Prostate gland (tissue), 2 donors: ENCODE results near the gene GPR75.

Experiments used
- CTCF ChIP-seq, 4 experiments: fragments of 200-600 bp in 2 of 4; fragments of 450-650 bp in 2 of 4; sonication (generic) in 2 of 4; IDR thresholded peaks; 1 replicate in 3 of 4; 2 replicates in 1 of 4; pipeline ENCODE4 v1.5.1; 2016 to 2019; ENCODE audit warnings: antibody characterized with exemption in 4 of 4, mild to moderate bottlenecking in 2 of 4, moderate library complexity in 2 of 4
- POLR2A ChIP-seq: fragments of 450-650 bp; IDR thresholded peaks from one replicate; pipeline ENCODE4 v1.6.1; 2016; ENCODE audit warnings: antibody characterized with exemption, mild to moderate bottlenecking

GRCh38 chr2:53865962-53866361, 6.2 kb upstream of the GPR75 start:
- TF ChIP-seq CTCF (IDR thresholded peaks at IDR 0.05), result no peak
- TF ChIP-seq POLR2A, result no peak
